Stimulated activated CD8-positive, alpha-beta memory T cell treated with anti-CD3 and anti-CD28 coated beads, Interleukin-15, amount 100 ng/mL, for 4 hours (primary cell): ENCODE results near the gene TAF1C.

Experiments
- DNase-seq, 2 donors: peaks; one replicate each; pipeline ENCODE4 v3.0.0-alpha.2; 2020; ENCODE audit warnings: low read depth in 2 of 2

Gene TAF1C

DNA sequence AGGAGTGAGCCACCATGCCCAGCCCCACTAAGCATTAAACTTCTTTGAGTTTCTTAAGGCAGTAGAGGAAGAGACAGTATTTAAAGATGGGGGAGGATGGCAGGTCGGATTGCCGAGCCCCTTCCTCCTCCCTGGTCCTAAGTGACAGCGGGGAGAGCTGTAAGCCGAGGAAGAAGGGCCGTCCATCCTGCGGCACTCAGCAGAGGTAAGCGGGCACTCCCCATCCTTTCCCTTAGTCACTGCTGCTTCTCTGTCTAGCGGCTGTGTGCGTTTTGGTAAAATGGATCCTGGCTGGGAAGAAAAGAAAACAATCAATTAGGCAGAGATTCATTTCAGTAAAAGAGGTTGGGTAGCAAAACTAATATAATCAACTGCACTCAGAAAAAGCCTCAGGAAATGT, 27.9 kb downstream of the TAF1C start:
- DNase-seq, result no peak

DNA sequence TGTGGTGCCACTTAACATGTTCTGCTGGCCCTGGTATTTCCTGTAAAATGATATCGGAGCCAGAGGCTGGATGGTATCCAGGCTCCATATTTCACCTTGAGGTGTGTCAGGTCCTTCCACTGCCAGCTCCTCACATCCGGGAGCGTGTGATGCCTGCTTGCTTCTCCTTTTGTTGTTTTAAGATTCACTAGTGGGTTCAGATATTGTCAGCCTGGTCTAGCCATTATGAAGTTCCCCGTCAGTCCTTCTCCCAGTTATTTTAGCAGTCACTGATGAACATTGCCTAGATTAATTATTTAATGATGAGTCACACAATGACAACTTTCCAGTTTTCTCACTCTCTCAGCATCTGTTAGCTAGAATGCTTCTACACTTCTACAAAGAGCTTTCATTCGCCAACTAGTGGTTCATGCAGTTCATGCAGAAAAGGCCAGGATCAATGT, 30.5 kb downstream of the TAF1C start:
- DNase-seq, result no peak

DNA sequence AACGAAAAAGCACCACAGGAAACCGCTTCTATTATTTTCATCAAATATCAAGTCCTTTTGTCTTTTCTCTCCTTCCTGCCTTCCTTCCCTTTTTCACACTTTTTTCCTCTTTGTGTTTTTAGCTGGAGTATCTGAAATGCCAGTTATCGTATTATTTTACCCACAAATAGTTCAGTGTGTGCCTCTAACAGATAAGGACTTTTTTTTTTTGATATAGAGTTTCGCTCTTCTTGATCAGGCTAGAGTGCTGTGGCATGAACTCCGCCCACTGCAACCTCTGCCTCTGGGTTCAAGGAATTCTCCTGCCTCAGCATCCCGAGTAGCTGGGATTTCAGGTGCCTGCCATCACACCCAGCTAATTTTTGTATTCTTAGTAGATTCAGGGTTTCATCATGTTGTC, 31.1 kb downstream of the TAF1C start:
- no peak for DNase-seq

DNA sequence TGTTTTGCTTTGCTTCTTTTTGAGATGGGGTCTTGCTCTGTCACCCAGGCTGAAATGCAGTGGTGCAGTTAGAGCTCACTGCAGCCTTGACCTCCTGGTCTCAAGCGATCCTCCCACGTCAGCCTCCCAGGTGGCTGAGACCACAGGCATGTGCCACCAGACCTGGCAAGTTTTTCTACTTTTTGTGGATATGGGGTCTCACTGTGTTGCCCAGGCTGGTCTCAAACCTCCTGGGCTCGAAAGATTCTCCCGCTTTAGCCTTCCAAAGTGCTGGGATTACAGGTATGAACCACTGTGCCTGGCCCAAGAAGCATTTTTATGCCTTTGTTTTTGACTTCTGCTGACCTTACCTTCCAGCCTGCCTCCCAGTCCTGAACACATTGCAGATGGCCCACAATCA, 31.6 kb downstream of the TAF1C start:
- no peak for DNase-seq

DNA sequence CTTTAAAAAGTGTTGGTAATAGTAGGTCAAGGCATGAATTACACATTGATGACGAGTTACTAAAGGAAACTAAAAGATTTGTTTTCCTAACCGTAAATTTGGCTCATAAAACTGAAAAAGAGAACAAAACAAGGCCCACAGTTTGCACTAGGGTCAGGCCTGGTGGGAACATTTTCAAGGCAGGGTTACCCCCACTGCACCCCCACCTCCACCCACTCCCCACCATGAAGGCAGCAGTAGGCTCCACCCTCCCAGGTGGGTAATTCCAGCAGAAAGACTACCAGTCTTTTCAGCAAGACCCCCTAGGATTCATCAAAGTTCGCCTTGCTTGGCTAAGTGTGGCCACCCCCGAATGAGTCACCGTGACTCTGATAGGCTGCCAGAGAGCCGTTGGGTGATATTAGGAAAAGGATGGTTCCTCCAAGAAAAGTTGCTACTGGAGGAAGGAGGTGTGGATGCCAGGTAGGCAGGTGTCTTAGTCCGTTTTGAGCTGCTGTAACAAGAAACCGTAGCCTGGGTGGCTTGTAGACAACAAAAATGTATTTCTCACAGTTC, 33.1 kb downstream of the TAF1C start:
- no peak for DNase-seq

DNA sequence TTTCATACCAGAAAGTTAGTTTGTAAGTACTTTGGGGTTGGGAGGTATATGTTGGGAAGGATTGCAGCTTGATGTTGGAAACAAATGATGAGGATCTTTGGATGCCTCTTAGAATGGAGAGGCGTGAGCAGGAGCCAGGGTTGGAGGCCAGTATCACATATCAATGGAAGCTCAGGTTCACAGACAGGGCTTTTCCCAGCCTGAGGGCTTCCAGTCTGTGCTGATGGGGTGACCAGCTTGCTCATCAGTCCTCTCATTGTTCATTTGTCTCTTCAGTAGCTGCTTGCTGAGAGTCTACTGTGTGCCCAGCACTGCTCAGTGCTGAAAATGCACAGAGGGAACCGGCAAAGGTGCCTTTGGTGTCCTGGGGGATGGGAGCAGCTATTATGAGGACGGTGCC, 35.9 kb downstream of the TAF1C start:
- no peak for DNase-seq

DNA sequence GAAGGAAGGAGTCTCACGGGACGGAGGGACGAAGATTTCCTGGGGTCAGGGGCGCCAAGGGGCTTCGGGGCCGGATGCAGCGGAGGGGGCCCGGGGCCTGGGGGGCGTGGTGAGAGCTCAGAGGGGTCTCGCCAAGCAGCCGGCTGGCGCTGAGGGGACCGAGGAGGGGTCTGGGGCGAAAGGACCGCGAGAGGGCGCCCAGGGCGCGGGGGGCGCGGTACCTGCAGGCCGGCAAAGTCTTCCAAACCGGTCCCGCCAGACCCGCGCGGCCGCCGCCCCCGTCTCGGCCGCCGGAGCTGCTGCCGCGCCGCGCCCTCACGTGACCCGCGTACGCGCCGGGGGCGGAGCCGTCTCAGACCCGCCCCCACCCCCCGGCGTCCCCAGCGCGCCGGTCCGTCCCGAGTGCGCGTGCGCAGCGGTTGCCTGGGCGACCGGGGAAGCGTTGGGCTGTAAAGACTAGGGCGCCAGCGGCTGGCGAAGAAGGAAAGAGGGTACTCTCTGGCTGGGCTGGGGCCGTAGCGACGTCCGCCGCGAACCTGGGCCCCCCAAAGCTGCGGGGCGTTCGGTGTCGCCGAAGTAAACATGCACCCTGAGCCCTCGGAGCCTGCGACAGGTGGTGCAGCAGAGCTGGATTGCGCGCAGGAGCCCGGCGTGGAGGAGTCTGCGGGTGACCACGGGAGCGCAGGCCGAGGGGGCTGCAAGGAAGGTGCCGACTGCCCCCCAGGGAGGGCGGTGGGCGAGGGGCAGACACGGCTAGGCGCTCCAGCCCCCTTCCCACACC, 41.8 kb downstream of the TAF1C start, which contains the start of the genes DNAAF1 and HSDL1:
DNAAF1 (plus strand) TSS at position 450 of the 781 bp plus-strand sequence; CDS start at position 583, 133 bp downstream.
HSDL1 (minus strand) TSS at position 319 of the 781 bp plus-strand sequence. CDS start 13,856 bp downstream, outside the sequence.
- peak; percentile 85 to 88 for DNase-seq

DNA sequence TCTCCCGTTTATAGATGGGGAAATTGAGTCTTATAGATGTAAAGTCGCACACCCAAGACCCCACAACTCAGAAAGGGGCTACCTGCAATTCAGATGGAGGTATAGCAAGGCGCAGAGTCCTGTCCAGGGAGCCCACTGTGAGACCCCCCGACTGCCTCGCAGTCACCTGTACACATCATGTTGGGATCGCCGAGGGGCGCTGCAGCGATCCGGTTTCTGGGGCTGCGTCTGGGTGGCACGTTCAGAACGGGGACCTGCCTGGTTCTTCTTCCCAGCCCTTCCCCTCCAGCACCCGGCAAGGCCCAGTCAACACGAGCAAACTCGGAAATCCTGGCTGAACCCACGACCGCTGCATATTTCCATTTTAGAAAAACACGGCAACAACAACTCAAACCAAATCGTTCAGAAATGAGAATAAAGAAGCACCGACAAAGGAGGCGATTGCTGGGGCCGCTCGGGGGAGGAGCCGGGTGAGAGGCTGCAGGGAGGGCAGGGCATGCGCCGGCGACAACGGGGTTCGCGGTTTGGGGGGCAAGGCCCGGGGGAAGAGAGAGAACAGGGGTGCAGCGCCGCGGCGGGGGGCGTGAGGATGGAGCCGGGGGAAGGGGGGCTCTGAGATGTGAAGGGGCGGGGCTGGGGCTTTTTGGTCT, 42.5 kb downstream of the TAF1C start:
- DNase-seq, result peak in 1 of 2 donors; percentile 7

DNA sequence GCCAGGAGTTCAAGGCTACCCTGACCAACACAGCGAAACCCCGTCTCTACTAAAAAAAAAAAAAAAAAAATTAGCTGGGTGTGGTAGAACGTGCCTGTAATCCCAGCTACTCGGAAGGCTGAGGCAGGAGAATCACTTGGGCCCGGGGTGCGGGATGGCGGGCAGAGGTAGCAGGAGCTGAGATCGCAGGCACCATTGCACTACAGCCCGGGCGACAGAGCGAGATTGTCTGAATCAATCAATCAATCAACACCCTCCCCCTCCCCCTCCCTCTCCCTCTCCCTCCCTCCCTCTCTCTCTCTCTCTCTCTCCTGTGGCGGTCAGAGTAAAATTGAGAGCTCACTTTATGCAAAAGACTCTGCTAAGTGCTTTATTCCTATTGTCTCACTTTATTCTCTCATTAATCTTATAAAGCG, 43.1 kb downstream of the TAF1C start:
- no peak for DNase-seq

DNA sequence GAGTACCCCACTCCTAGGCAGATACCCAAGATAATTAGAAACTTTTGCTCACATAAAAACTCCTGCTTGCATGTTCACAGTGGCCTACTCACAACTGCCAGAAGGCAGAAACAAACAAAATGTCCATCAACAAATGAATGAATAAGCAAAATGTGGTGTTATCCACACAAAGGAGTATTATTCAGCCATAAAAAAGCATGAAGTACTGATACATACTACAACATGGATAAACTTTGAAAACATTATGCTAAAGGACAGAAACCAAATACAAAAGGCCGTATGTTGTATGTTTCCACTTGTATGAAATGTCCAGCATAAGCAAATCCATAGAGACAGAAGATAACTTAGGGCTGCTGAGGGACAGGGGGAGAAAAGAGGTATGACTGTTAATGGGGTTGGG, 43.8 kb downstream of the TAF1C start:
- no peak for DNase-seq

DNA sequence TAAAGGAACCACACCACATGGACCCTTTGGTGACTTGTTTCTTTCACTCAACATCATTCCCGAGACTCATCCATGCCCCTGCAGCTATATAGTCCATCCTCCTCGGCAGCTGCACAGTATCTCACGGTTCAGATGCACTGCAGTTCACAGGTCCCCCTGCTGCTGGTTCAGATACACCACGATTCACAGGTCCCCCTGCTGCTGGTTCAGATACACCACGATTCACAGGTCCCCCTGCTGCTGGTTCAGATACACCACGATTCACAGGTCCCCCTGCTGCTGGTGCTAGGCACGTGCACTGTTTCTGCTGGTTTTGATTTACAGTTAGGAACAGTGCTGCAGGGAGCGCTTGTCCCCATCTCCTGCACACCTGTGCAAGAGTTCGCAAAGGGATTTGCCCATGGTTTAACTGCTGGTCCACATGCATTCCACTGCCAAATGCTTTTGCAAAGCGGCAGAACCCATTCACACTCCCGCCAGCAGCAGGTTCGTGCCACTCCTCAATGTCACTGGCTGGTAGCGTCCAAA, 45.6 kb downstream of the TAF1C start:
- no peak for DNase-seq

DNA sequence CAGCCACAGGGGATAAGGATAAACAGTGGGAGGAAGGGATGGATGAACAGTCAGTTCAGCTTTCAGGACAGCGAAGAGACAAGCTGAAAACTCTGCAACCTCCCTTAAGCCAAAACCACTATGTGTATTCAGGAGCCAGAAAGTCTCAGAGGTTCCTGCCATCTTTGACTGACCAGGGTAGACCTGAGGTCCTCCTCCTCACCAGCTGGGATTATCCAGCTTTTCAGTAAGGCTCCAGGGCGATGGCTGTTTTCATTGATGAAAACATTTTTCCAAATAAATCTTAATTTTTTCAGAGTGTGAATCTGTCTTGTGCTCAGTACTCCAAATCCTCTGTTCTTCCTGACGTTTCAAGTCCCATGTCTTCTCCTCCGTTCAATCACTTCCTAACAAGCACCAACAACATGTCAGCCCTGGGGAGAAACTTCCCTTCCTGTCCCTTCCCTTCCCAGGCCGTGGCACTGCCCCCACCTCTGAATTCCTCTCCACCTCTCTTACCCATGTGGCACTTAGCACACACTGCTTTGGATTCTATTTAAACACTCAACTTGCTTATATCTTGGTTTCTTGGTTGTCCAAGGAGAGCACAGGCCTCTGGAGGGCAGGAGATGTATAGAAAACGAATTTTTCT, 47.1 kb downstream of the TAF1C start:
- DNase-seq, result no peak

DNA sequence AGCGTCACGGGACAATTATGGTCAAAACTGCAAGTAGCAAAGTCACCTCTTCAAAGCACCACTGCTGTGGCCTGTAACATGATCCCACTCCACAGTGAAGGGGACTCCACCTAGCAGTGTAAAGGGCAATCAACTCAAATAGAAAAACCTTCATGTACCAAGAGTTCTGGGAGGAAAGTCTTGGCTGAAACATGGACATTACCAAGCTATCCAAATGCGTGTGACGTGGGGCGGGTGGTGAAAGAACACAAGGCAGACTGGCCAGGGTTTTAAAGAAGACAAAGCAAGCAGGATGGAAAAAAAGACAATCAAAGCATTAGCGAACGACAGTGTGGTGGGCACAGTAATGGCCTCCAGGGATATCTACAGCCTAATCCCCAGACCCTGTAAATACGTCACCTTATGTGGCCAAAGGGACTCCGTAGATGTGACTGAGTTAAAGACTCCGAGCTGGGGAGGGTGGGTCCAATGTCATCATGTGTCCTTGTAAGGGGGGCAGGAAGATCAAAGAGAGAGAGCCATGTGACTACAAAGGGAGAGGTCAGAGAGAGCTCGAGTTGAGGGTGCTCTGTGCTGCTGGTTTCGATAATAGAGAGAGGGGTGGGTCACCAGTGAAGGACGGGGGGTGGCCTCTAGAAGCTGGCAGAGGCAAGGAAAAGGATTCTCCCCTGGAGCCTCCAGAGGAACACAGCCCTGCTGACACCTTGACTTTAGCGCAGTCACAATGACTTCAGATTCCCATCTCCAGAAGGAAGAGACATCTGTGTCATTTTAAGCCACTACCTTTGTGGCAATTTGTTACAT, 47.8 kb downstream of the TAF1C start:
- no peak for DNase-seq

DNA sequence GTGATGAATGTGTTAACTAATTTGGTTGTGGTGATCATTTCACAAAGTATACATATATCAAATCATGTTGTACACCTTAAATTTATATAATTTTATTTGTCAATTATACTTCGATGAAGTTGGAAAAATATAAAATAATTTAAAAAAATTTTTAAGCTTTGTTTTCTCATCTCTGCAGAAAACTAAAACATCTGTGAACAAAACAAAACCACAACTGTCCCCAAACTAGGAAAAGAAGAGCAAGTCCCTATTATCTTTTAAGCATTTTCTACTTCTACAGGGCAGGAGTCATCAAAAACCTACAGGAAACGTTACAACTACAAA, 48.4 kb downstream of the TAF1C start:
- no peak for DNase-seq

DNA sequence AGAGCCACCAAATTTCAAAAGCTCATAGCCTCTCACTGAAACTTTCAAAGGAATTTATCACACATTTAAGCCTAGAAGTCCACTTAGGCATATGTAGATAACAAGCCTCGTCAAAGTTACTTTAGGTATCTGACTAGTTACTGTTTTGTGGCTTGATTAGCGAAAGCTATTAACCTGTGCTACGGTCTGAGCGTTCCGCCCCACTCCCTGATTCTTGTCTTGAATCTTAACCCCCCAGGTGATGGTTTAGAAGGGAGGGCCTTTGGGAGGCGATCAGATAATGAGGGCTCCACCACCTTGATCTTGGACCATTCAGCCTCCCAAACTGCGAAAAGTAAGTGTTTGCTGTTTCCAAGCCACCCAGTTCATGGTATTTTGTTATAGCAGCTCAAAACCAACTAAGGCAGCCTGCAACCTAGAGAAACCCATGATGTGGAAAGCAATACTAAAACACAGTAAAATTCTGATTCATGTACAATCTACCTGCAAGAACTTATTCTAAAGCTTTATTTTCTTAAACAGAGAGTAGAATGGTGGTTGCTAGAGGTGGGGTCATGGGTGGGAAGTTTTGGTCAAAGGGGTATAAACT, 49.0 kb downstream of the TAF1C start:
- no peak for DNase-seq

DNA sequence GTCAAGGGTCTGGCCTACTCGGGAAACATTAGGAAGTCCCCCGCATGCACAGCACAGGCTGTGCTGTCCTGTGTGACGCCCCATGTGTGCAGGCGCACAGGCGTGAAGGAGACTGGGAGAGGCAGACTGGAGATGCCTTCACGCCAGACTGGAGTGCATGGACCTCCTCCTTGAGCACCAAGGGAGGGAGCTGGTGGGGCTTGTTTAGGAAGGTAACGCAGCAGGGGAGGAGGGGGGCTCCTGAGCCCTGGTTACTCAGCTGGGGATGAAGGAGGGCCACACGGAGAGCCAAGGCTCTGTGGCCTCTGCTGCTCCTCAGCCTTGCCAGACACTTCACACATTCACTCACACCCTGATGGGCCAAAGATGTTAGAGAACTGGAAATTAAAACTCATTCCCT, 49.6 kb downstream of the TAF1C start:
- DNase-seq, result no peak

DNA sequence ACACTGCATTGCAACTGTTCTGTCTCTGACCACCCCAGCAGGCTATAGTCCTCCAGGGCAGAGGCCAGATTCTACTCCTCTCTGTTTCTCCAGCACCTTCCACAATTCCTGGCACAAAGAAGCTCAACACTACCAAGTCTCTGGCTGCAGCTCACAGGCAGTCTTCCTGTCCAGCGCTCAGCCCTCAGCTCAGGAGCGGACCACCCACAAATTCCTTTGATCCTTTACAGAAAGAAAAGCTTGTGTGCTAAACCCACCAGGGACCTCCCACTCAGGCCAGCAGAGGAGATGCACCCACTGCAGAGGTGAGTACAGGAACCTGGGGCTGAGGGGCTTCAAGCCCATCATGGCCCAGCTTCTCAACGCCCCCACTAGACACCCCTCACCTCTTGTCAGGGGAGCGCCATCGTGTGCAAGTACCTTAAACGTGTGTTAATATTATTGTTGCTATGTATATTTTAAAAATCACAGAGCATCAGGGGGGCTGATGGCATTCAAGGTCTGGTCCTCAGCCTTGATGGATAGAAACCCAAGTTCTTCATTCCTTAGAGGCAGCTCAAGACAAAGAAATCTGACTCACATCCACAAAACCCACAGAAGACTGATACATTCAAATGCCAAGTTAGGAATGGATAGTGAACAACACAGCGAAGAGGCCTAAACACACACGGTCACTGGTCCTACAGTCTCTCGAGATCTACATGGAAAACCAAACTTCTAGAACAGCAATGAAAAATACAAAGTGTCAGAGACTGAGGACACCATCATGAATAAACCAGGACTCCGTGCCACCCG, 50.3 kb downstream of the TAF1C start:
- no peak for DNase-seq

DNA sequence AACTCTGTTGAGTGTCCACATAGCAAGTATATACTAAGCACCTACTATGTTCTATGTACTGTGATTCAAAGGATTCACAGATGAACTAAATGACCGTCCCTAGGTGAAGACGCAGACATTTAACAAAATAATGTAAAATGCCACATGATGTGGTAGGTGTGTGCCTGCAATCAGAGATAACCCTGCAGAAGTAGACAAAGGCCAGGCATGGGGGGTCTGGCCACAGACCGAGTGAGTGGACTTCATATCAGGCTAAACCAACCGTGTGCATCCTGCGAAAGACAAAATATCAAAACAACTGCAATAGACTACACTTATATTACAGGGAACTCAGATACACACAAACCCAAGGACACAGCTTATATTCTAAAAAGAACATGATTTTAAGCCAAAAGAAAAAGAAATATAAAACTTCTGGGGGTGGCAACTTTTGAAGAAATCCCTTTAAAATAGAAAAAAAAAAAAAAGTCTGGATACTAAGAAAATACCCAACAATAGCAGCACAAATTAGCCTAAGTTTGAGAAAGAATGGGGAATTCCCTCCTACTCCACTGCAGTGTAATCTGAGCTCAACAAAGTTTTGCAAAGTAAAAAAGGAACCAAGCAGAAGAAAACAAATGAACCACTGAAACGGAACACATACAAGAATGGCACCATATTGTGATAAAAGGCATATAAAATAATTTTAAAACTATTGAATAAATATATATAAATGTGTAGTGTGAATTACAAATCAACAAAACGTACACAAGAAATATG, 54.2 kb downstream of the TAF1C start:
- no peak for DNase-seq

DNA sequence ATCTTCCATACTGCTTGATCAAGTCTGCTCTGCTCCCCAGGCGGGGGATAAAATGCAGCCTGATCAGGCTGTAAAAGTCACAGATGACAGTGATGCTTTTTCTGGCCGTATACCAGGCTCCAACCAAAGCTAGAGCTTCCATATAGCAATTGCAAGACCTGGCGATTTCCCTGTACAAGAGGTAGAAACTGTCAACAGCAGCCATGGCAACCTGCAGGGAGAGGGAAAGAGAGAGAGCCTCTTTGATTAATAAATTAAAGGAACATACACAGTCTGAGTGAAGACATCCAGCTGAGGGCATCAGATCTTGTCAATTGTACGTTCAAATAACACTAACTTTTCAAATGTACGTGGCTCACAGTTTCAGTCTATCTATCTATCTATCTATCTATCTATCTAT, 55.7 kb downstream of the TAF1C start:
- no peak for DNase-seq
